ENCODE data around the gene SDHC. TPM values are rescaled to one million over a fixed set of nuclear protein-coding genes. Genes with fewer than 3 reads are reported as not detected.
"Not testable (repeated sequence)": the region's sequence is repeated elsewhere in the genome, so short reads cannot be mapped to it uniquely, and the experiment has no call there.

Gene SDHC
- total RNA-seq, 1 donor, result 20.3 TPM

DNA sequence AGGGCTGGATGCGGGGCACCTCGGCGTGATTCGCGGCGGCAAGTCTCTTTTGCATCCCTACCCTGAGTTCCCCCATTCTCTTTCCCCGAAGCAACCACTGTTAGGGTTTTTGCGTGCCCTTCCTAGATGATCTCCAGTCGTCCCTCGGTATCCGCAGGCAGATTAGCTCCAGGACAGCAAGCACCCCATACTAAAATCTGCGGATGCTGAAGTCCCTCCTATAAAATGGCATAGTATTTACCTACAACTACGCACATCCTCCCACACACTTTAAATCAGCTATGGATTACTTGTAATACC lies 76.3 kb downstream of the SDHC start:
- H3K4me3 ChIP-seq (ENCODE audit: low read depth, low read length), result peak overlapping the region; percentile 72
- no peak for TF ChIP-seq CTCF (IDR thresholded peaks at IDR 0.05; ENCODE audit: insufficient read depth, low read depth, low read length)
- no peak for DNase-seq (ENCODE audit: low read depth)

DNA sequence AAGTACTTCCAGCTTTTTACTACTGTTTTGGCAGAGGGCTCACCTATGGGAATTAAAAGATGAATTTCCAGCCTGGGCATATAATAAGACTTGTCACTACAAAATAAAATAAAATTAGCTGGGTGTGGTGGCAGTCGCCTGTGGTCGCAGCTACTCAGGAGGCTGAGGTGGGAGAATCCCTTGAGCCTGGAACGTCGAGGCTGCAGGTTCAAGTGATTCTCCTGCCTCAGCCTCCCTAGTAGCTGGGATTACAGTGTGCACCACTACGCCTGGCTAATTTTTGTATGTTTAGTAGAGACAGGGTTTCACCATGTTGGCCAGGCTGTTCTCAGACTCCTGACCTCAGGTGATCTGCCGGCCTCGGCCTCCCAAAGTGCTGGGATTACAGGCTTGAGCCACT lies 77.0 kb downstream of the SDHC start:
- H3K4me3 ChIP-seq (ENCODE audit: low read depth, low read length); DNase-seq (ENCODE audit: low read depth): not testable (repeated sequence)

DNA sequence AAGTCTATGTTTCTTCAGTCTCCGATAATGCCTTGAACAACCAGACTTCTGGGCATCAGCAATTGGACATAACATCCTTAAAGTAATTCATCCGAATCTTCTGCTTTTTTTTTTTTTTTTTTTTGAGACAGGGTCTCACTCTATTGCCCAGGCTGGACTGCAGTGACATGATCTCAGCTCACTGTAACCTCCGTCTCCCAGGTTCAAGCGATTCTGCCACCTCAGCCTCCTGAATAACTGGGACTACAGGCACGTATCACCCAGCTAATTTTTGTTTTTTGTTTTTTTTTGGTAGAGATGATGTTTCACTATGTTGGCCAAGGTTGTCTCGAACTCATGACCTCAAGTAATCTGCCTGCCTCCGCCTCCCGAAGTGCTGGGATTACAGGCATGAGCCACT lies 77.4 kb downstream of the SDHC start:
- no peak for DNase-seq (ENCODE audit: low read depth)
- H3K4me3 ChIP-seq (ENCODE audit: low read depth, low read length), result no peak overlapping the region
- no peak for TF ChIP-seq CTCF (IDR thresholded peaks at IDR 0.05; ENCODE audit: insufficient read depth, low read depth, low read length)

DNA sequence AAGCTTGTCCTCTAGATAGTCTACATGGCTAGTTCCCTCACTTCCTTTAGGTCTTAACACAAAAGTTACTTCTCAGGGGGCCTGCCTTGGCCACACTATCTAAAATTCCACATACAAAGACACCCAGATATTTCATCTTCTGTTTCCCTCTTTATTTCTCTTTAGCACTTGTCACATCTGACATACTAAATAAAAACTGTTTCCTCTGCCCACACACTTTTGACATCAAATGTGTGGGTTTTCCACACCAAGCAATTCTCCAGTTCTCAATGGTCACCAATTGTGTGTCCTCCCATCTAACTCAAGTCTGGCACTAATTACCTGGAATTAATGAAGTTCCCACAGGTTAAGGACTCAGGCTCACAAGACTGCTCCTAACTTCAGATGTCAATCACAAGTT lies 79.0 kb downstream of the SDHC start:
- TF ChIP-seq CTCF (IDR thresholded peaks at IDR 0.05; ENCODE audit: insufficient read depth, low read depth, low read length), result no peak

DNA sequence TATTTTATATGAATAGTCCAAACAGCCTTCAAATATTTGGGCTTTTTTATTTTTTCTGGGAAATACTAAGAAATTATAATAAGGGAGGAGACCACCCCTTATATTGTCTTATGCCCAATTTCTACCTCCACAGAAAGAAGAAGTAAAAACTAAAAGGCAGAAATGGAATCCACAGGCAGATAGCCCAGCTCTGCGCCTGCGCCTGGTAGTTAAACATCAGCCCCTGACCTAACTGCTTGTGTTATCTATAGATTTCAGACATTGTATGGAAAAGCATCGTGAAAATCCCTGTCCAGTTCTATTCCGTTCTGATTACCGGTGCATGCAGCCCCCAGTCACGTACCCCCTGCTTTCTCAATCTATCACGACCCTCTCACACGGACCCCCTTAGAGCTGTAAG lies 82.9 kb downstream of the SDHC start:
- H3K4me3 ChIP-seq (ENCODE audit: low read depth, low read length), result not testable (repeated sequence)

More for the DNA sequence above, 79.0 kb downstream of the SDHC start:
- no peak for DNase-seq (ENCODE audit: low read depth)
- no peak overlapping the region for H3K4me3 ChIP-seq (ENCODE audit: low read depth, low read length)

DNA sequence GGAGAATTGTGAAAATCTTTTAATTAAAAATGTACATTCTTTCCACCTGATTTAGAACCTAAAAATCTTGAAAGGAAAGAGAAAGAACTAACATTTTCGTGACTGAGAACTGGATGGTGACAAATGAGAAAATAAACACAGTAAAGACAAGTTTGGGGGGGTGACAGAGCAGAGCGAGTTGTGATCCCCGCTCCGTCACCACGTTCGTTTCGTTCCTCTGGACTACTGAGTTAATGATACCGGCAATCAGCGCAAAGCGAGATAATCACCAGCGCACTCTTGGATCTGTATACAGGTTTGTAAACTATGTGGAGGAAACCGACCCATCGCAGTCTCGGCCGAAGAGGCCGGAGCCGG lies 84.7 kb downstream of the SDHC start:
- no peak for TF ChIP-seq CTCF (IDR thresholded peaks at IDR 0.05; ENCODE audit: insufficient read depth, low read depth, low read length)
- DNase-seq (ENCODE audit: low read depth), result no peak
- peak overlapping the region; percentile 93 for H3K4me3 ChIP-seq (ENCODE audit: low read depth, low read length)

More for the DNA sequence above, 82.9 kb downstream of the SDHC start:
- not testable (repeated sequence) for DNase-seq (ENCODE audit: low read depth)

GRCh38 chr1:161399257-161399998 lies 85.2 kb downstream of the SDHC start:
- H3K4me3 ChIP-seq (ENCODE audit: low read depth, low read length), result peak overlapping the region; percentile 93
- DNase-seq (ENCODE audit: low read depth), result peak; percentile 90
- TF ChIP-seq CTCF (IDR thresholded peaks at IDR 0.05; ENCODE audit: insufficient read depth, low read depth, low read length), result peak; percentile 44

- no peak for DNase-seq (ENCODE audit: low read depth)
- no peak overlapping the region for H3K4me3 ChIP-seq (ENCODE audit: low read depth, low read length)
- no peak for TF ChIP-seq CTCF (IDR thresholded peaks at IDR 0.05; ENCODE audit: insufficient read depth, low read depth, low read length)
Measured at GRCh38 chr1:161402446-161402845, 88.3 kb downstream of the SDHC start.

Data from fibroblast of villous mesenchyme (primary cell).